NCI-H748 treated with DMSO at 0.1 percent for 48 hours (cell line): ENCODE measurements around the gene EP400.
"Not testable (repeated sequence)": the region's sequence is repeated elsewhere in the genome, so short reads cannot be mapped to it uniquely, and the experiment has no call there.

Source experiments
- DNase-seq: peaks from one replicate; lab custom pipeline; 2025; lab: John Stamatoyannopoulos, UW

The EP400 gene

DNA sequence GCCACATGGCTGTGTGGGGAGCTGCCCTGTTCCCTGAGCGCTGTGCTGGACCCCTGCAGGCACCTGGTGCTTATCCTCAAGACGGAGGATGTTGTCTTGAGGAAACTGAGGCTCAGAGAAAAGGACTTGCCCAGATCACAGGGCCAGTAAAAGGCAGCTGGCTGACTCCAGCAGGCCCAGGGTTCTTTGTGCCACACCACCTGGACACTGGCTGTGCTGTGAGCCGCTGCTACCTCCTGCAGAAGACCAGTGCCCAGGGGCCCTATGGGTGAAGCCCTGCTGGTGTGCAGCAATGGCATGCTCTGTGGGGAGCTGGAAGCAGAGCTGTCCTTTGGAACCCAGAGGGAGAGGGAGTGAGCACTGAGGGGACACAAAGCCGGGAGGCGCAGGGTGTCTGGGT lies 118.5 kb downstream of the EP400 start:
- DNase-seq = no peak

- no peak for DNase-seq
Measured at GRCh38 chr12:132069336-132069985, 119.7 kb downstream of the EP400 start.

GRCh38 chr12:132070298-132070697 lies 120.6 kb downstream of the EP400 start:
- no peak for DNase-seq

GRCh38 chr12:132071040-132071810 lies 121.5 kb downstream of the EP400 start:
- DNase-seq = no peak

GRCh38 chr12:132071830-132072384 lies 122.2 kb downstream of the EP400 start:
- no peak for DNase-seq

DNA sequence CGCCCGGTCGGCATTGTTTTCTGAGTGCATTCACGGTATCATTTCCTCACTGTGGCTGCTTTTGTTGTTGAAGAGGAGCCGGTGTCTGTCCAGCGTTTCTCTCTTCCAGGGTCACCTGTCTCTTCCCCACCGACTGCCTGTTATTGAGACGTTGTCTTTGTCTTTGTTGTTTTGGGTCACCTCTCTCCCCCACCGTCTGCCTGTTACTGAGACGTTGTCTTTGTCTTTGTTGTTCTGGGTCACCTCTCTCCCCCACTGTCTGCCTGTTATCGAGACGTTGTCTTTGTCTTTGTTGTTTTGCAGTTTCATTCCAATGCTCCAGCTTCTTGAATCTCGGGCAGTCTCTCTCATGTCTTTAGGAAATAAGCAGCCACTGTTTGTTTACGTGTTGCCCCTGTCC lies 124.5 kb downstream of the EP400 start:
- DNase-seq = no peak

- DNase-seq = no peak
Measured at GRCh38 chr12:132075026-132075713, 125.4 kb downstream of the EP400 start.

- no peak for DNase-seq
Measured at GRCh38 chr12:132075714-132076553, 126.2 kb downstream of the EP400 start.

DNA sequence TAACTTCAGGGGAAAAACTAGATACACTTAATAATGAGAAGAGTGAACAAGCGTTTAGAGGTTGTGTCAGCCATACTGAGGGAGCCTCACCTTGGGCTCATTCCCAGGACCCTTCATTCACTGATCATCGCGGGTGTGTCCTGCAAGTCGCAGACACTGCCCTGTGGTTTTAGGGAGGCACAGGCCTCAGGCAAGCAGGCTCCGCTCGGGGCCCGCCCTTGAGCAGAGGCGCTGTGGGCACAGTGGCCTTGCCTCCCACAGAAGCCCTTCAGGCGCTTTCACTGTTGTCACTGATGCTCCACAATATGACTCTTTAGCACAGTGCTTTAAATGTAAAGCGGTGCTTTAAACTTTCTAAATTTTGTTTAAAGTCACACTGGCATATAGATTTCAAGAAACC lies 127.0 kb downstream of the EP400 start:
- no peak for DNase-seq

- DNase-seq = no peak
Measured at GRCh38 chr12:132077322-132078100, 127.8 kb downstream of the EP400 start.

- DNase-seq = no peak
Measured at GRCh38 chr12:132078190-132078589, 128.4 kb downstream of the EP400 start.

DNA sequence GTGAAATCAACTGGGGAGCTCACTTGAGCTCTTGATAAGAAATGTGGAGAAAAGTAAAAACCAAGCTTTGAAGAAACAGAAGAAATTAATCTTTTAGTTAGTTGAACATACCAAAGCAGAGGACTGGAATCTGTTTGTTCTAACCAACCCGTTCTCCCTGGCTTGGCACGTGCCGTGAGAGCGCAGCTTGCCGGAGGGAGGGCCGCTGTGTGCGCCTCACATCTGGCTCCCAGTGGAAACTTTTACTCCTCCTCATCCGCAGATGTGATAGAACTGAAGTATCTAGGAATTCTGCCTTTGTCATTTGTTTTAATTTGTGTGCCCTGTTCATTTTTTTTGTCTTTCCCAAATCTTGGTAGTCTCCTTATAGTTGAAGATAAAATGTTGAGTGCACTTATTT lies 129.5 kb downstream of the EP400 start:
- DNase-seq = no peak

GRCh38 chr12:132079695-132080094 lies 130.0 kb downstream of the EP400 start:
- no peak for DNase-seq

DNA sequence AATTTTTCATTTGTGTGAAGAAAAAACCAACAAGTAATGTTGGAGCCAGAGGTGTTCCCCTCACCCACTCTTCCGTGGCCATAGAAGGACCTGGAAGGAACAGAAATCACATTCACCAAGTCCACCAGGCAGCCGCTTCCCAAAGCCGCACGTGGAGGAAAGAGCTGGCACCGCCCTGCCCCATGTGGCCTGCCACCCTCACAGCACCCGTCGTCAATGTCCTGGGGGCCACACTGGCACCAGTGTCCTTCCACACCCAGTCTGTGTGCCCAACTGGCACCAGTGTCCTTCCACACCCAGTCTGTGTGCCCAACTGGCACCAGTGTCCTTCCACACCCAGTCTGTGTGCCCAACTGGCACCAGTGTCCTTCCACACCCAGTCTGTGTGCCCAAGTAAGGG lies 130.8 kb downstream of the EP400 start:
- DNase-seq = not testable (repeated sequence)

- DNase-seq = no peak
Measured at GRCh38 chr12:132081423-132081822, 131.7 kb downstream of the EP400 start.

DNA sequence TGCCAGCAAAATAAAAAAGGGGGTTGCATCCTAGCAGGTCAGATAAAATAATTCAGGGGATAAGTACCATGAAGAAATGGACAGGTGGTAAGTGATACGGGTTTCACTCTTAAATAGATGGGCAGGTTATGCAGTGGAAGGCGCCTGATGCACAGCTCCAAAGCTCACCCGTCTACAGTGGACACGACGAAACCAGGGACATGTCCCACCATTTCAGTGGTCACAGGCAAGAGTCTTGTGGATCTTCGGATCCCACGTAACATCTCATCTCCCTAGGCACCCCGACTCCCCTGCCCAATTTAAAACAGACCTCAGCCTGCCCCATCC lies 133.8 kb downstream of the EP400 start:
- no peak for DNase-seq

- DNase-seq = peak; percentile 81
Measured at GRCh38 chr12:132083941-132084620, 134.3 kb downstream of the EP400 start.

DNA sequence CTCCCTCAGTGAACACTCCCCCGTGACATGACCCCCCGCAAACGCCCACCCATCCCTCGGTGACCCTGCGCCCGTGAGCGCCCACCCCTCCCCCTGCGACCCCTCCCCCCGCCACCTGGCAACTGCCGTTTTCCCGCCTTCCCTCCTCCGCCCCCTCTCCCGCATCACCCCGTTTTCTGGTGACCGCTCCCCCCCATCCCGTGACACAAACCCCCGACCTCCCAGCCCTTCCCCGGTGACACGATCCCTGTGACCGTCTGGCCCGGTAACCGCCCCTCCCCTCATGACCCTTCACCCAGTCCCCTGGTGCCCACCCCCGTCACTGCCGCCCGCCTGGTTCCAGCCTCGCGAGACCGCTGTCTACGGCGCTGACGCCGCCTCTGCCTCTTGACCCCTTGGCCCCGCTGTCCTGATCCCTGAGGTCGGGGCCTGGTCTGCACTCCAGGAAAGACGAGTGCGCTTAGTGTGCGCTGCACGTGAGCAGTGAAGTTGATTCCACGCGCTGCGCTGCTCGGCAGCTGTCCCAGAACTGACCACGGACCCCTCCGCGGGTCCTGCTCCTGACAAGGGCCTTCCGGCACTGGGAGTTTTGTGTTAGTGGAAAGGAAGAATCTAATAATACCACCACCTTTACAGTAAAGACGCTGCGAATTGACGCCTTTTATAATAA lies 135.0 kb downstream of the EP400 start:
- DNase-seq = no peak

DNA sequence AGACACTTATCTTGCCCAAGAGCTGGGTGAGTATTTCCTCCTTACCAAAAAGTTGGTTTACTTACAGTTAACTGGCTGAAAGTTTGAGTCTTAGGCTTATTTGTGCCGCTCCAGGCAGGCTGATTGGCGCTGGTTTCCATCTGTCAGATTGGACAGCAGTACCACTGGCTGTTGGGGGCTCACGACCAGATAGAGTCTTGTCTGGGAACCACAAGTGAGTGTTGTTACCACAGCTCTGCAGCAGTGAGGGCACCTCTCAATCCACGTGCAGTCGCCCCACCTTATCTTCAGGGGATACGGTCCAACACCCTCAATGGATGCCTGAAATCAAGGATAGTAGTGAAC lies 135.5 kb downstream of the EP400 start:
- no peak for DNase-seq

DNA sequence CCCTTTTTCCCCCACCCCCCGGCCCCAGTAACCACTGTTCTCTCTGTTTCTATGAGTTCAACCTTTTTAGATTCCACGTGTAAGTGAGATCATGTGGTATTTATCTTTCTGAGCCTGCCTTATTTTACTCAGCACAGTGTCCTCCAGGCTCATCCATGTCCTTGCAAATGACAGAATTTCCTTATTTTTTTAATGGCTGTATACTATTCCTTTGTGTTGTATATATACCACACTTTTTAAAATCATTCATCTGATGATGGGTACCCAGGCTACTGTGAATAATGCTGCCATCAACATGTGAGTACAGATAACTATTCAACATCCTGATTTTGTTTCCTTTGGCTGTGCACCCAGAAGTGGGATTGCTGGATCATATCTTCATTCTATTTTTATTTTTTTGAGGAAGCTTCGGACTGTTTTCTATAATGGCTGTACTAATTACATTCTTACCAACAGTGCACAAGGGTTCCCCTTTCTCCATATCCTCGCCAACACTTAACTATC lies 139.7 kb downstream of the EP400 start:
- no peak for DNase-seq
